HepG2 (cell line): Measurements from ENCODE around the gene TCFL5. TPM values are rescaled to one million over a fixed set of nuclear protein-coding genes. Genes with fewer than 3 reads are reported as not detected.

Experiments
- CREB1 ChIP-seq, 2 experiments: fragments of 450-650 bp in 1 of 2; IDR thresholded peaks; 2 replicates each; pipeline ENCODE4 v1.6.1; 2016 to 2017; ENCODE audit warnings: control low read depth in 1 of 2, mild to moderate bottlenecking in 1 of 2, missing compliant biosample characterization in 1 of 2, missing genetic modification characterization in 1 of 2
- ETV5 ChIP-seq: IDR thresholded peaks from 2 replicates; pipeline ENCODE4 v1.6.1; 2018; ENCODE audit warnings: missing biosample characterization, missing genetic modification reagents, inconsistent platforms, borderline replicate concordance
- GABPB1 ChIP-seq: IDR thresholded peaks from 2 replicates; pipeline ENCODE4 v1.6.1; 2016; ENCODE audit warnings: mild to moderate bottlenecking, missing genetic modification reagents, moderate library complexity, missing compliant biosample characterization
- HNF4A ChIP-seq: sonication (generic); formaldehyde crosslinking; IDR thresholded peaks from 2 replicates; pipeline ENCODE4 v1.4.0; 2020; ENCODE audit warnings: missing genetic modification reagents
- NCOA5 ChIP-seq: sonication (generic); formaldehyde crosslinking; IDR thresholded peaks from 2 replicates; pipeline ENCODE4 v1.4.0; 2020; ENCODE audit warnings: missing genetic modification reagents
- PCBP2 ChIP-seq: fragments of 200-400 bp; formaldehyde crosslinking; optimal IDR thresholded peaks from 2 replicates; pipeline ENCODE3; 2018; ENCODE audit warnings: low read length, low read depth; ENCODE audit not compliant: poor library complexity, severe bottlenecking
- PTBP1 ChIP-seq: fragments of 200-400 bp; formaldehyde crosslinking; IDR thresholded peaks from 2 replicates; pipeline ENCODE4 v1.6.1; 2018; ENCODE audit warnings: low read length, low read depth; ENCODE audit not compliant: poor library complexity, severe bottlenecking
- SMYD3 ChIP-seq: sonication (generic); formaldehyde crosslinking; IDR thresholded peaks from 2 replicates; pipeline ENCODE4 v1.8.1; 2023; ENCODE audit warnings: mild to moderate bottlenecking, missing genetic modification reagents
- SP140L ChIP-seq: sonication (generic); formaldehyde crosslinking; IDR thresholded peaks from 2 replicates; pipeline ENCODE4 v1.4.0; 2020; ENCODE audit warnings: missing genetic modification reagents, borderline replicate concordance
- SP4 ChIP-seq: sonication (generic); formaldehyde crosslinking; IDR thresholded peaks from 2 replicates; pipeline ENCODE4 v1.8.1; 2023; ENCODE audit warnings: mild to moderate bottlenecking, missing genetic modification reagents
- ZBTB21 ChIP-seq: sonication (generic); formaldehyde crosslinking; IDR thresholded peaks from 2 replicates; pipeline ENCODE4 v1.4.0; 2020; ENCODE audit warnings: missing genetic modification reagents
- ZNF350 ChIP-seq: sonication (generic); formaldehyde crosslinking; IDR thresholded peaks from 2 replicates; pipeline ENCODE4 v1.4.0; 2020; ENCODE audit warnings: mild to moderate bottlenecking, low read depth, missing genetic modification reagents, borderline replicate concordance
- ZSCAN25 ChIP-seq: sonication (generic); formaldehyde crosslinking; IDR thresholded peaks from 2 replicates; pipeline ENCODE4 v1.8.0; 2022; ENCODE audit warnings: mild to moderate bottlenecking, missing genetic modification reagents
- polyA plus RNA-seq, 8 experiments: library from polyadenylated mRNA; depleted of rRNA in 3 of 8; stranded (reverse) in 7 of 8; unstranded in 1 of 8; fragments of >200 nt; fragmentation: Illumina TruSeq in 4 of 8; extraction: Trizol in 4 of 8; gene quantifications; 2 replicates each; pipeline versions ENCODE4 v1.2.1 to v1.2.3, GENCODE V29; 2011 to 2016; ENCODE audit warnings: low read depth in 4 of 8, missing spikeins in 1 of 8, mixed read lengths in 1 of 8; ENCODE audit not compliant: insufficient read depth in 1 of 8
- total RNA-seq, 5 experiments: library from RNA; depleted of rRNA; stranded (reverse); fragments of >200 nt; fragmentation: Illumina TruSeq; extraction: Trizol; gene quantifications; 2 replicates each; pipeline ENCODE4 v1.2.3, GENCODE V29; 2016; ENCODE audit warnings: low read depth in 1 of 5
- TF ChIP-seq, protein P1 (sequence below): IDR thresholded peaks from 2 replicates; pipeline ENCODE4 v1.6.1; 2016; ENCODE audit warnings: low read depth
- TF ChIP-seq, protein P2 (sequence below): sonication (generic); formaldehyde crosslinking; IDR thresholded peaks from 2 replicates; pipeline ENCODE4 v1.4.0; 2020; ENCODE audit warnings: missing genetic modification reagents, borderline replicate concordance
- TF ChIP-seq, protein P3 (sequence below): sonication (generic); formaldehyde crosslinking; IDR thresholded peaks from 2 replicates; pipeline ENCODE4 v1.4.0; 2020; ENCODE audit warnings: missing genetic modification reagents
- TF ChIP-seq, protein P4 (sequence below): sonication (generic); formaldehyde crosslinking; IDR thresholded peaks from 2 replicates; pipeline ENCODE4 v1.8.0; 2022; ENCODE audit warnings: mild to moderate bottlenecking, missing genetic modification reagents, borderline replicate concordance
- TF ChIP-seq, protein P5 (sequence below): sonication (generic); formaldehyde crosslinking; IDR thresholded peaks from 2 replicates; pipeline ENCODE4 v1.4.0; 2020; ENCODE audit warnings: missing genetic modification reagents

Gene TCFL5
- total and polyA plus RNA-seq, 2 of the 13 experiments (the other 11 are each of a cell fraction or from before 2014, with no cell fraction given): 14.8 to 20.0 TPM

DNA sequence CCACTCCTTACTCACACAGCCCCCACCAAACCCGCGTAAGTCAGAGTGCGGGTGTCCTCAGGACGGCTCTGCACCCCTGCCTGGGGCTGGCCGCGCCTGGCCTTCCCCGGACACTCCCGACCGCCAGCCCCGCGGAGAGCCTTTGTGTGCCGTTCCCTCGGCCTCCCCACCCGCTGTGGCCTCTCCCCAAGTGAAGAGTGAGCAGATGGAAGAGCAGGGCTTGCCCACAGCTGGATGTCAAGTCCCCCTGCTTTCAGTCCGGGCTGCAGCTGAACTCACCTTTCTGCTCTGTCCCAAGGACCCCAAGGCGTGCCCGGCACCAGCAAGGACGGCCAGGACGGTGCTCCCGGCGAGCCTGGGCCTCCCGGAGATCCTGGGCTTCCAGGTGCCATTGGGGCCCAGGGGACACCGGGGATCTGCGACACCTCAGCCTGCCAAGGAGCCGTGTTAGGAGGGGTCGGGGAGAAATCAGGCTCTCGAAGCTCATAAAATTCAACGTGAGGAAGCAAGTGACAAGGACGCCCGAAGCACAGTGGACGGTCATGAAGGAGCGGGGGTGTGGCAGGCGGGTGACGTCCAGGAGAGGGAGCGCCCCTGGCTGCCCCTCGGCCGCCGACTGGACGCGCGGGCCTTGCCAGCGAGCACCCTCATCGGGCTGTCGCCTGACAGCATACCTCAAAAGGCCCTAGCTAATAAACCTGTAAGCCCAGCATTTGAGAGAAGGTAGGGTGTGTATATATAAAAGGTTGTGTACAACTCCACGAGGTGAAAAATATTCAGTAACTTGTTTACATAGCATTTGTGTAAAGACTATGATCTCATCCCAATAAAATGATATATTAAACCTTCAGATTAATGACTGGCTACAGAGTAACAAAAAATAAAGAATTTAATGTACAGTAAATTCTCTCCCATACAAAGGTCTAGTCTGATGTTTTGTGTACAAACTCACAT is 21.1 kb downstream of the TCFL5 start (continued):
- TF ChIP-seq ZSCAN25 (CRISPR knock-in tag): no peak
- TF ChIP-seq NCOA5: no peak
- no peak for TF ChIP-seq ZNF350 (CRISPR knock-in tag)
- no peak for TF ChIP-seq PCBP2
- TF ChIP-seq, protein P1, sequence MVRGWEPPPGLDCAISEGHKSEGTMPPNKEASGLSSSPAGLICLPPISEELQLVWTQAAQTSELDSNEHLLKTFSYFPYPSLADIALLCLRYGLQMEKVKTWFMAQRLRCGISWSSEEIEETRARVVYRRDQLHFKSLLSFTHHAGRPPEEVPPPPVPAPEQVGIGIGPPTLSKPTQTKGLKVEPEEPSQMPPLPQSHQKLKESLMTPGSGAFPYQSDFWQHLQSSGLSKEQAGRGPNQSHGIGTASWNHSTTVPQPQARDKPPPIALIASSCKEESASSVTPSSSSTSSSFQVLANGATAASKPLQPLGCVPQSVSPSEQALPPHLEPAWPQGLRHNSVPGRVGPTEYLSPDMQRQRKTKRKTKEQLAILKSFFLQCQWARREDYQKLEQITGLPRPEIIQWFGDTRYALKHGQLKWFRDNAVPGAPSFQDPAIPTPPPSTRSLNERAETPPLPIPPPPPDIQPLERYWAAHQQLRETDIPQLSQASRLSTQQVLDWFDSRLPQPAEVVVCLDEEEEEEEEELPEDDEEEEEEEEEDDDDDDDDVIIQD (CRISPR knock-in tag): no peak
- TF ChIP-seq HNF4A (CRISPR knock-in tag): no peak
- TF ChIP-seq ZBTB21: no peak
- TF ChIP-seq PTBP1: peak; percentile 46
- TF ChIP-seq ETV5 (CRISPR knock-in tag): no peak
- TF ChIP-seq SP4: no peak
- TF ChIP-seq SMYD3 (CRISPR knock-in tag): no peak
- no peak for TF ChIP-seq CREB1 (IDR thresholded peaks at IDR 0.05)
- no peak for TF ChIP-seq CREB1 (CRISPR knock-in tag; IDR thresholded peaks at IDR 0.05)
- peak; percentile 6; the same call in 1 of the 2 replicates for TF ChIP-seq GABPB1 (CRISPR knock-in tag)
- TF ChIP-seq, protein P2, sequence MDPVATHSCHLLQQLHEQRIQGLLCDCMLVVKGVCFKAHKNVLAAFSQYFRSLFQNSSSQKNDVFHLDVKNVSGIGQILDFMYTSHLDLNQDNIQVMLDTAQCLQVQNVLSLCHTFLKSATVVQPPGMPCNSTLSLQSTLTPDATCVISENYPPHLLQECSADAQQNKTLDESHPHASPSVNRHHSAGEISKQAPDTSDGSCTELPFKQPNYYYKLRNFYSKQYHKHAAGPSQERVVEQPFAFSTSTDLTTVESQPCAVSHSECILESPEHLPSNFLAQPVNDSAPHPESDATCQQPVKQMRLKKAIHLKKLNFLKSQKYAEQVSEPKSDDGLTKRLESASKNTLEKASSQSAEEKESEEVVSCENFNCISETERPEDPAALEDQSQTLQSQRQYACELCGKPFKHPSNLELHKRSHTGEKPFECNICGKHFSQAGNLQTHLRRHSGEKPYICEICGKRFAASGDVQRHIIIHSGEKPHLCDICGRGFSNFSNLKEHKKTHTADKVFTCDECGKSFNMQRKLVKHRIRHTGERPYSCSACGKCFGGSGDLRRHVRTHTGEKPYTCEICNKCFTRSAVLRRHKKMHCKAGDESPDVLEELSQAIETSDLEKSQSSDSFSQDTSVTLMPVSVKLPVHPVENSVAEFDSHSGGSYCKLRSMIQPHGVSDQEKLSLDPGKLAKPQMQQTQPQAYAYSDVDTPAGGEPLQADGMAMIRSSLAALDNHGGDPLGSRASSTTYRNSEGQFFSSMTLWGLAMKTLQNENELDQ (CRISPR knock-in tag): no peak
- TF ChIP-seq, protein P3, sequence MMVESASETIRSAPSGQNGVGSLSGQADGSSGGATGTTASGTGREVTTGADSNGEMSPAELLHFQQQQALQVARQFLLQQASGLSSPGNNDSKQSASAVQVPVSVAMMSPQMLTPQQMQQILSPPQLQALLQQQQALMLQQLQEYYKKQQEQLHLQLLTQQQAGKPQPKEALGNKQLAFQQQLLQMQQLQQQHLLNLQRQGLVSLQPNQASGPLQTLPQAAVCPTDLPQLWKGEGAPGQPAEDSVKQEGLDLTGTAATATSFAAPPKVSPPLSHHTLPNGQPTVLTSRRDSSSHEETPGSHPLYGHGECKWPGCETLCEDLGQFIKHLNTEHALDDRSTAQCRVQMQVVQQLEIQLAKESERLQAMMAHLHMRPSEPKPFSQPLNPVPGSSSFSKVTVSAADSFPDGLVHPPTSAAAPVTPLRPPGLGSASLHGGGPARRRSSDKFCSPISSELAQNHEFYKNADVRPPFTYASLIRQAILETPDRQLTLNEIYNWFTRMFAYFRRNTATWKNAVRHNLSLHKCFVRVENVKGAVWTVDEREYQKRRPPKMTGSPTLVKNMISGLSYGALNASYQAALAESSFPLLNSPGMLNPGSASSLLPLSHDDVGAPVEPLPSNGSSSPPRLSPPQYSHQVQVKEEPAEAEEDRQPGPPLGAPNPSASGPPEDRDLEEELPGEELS (CRISPR knock-in tag): no peak
- TF ChIP-seq SP140L (CRISPR knock-in tag): no peak
- TF ChIP-seq, protein P4, sequence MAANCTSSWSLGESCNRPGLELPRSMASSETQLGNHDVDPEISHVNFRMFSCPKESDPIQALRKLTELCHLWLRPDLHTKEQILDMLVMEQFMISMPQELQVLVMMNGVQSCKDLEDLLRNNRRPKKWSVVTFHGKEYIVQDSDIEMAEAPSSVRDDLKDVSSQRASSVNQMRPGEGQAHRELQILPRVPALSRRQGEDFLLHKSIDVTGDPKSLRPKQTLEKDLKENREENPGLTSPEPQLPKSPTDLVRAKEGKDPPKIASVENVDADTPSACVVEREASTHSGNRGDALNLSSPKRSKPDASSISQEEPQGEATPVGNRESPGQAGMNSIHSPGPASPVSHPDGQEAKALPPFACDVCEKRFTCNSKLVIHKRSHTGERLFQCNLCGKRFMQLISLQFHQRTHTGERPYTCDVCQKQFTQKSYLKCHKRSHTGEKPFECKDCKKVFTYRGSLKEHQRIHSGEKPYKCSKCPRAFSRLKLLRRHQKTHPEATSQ (CRISPR knock-in tag): no peak
- TF ChIP-seq, protein P5, sequence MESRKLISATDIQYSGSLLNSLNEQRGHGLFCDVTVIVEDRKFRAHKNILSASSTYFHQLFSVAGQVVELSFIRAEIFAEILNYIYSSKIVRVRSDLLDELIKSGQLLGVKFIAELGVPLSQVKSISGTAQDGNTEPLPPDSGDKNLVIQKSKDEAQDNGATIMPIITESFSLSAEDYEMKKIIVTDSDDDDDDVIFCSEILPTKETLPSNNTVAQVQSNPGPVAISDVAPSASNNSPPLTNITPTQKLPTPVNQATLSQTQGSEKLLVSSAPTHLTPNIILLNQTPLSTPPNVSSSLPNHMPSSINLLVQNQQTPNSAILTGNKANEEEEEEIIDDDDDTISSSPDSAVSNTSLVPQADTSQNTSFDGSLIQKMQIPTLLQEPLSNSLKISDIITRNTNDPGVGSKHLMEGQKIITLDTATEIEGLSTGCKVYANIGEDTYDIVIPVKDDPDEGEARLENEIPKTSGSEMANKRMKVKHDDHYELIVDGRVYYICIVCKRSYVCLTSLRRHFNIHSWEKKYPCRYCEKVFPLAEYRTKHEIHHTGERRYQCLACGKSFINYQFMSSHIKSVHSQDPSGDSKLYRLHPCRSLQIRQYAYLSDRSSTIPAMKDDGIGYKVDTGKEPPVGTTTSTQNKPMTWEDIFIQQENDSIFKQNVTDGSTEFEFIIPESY (CRISPR knock-in tag): peak; percentile 79
